ENCODE measurements around the gene FOXC1.

GRCh38 chr6:1601158-1602048 is 8.3 kb upstream of the FOXC1 start:
- no peak for TF ChIP-seq CTCF (IDR thresholded peaks at IDR 0.05)
- no peak for TF ChIP-seq POLR2A (IDR thresholded peaks at IDR 0.05)
